ENCODE data around the gene CDK5RAP3. TPM values are rescaled to one million over a fixed set of nuclear protein-coding genes. Genes with fewer than 3 reads are reported as not detected.
"Not testable (repeated sequence)": the region's sequence is repeated elsewhere in the genome, so short reads cannot be mapped to it uniquely, and the experiment has no call there.

CDK5RAP3 gene
- total RNA-seq, 1 experiment from 2014 or later, result 74.2 TPM

- DNase-seq (ENCODE audit: low read depth), result no peak
Measured at GRCh38 chr17:47975189-47975822, 4.4 kb downstream of the CDK5RAP3 start.

DNA sequence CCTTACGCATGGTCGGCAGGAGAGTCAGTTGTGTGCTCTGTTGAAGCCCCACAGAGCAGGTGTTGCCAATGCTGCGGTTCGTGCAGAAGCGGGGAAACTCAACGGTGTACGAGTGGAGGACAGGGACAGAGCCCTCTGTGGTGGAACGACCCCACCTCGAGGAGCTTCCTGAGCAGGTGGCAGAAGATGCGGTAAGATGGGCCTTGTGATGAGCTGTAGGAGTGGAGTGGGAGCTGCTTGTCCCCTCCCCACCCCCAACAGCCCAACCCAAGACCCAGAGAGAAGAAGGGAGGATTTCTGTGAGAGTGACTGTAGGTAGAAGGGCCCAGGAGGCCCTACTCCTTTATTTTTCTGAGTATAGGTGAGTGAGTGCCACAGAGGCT, 4.9 kb downstream of the CDK5RAP3 start:
- no peak for DNase-seq (ENCODE audit: low read depth)

DNA sequence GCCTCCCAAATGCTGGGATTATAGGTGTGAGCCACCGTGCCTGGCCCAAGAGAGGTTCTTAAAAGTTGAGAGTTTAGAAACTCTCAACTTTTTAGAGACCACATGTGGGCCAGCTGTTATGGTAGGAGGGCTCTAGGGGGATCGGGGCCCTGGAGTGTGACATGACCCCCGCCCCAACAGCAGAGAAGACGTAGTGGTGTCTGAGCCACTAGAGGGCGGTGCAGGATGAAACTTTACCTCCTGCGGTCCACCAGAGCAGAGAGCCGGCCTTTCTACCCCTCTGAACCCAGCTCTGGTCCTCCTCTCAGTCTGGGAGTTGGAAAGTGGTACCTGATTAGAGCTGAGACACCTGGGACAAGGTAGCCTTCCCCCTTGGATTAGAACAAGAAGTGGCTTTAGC, 7.4 kb downstream of the CDK5RAP3 start:
- peak; percentile 49 for DNase-seq (ENCODE audit: low read depth)

DNA sequence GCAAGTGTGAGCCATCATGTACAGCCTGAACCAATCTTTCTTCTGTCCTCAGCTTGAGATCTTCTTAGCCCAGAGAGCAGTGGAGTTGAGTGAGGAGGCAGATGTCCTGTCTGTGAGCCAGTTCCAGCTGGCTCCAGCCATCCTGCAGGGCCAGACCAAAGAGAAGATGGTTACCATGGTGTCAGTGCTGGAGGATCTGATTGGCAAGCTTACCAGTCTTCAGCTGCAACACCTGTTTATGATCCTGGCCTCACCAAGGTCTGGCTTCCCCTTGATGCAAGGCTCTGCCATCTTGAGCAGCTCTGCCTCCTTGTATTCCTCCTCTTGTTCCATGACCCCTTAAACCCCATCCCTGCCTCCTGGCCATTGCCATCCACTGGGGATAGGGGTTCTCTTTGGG, 9.6 kb downstream of the CDK5RAP3 start:
- DNase-seq (ENCODE audit: low read depth), result no peak

DNA sequence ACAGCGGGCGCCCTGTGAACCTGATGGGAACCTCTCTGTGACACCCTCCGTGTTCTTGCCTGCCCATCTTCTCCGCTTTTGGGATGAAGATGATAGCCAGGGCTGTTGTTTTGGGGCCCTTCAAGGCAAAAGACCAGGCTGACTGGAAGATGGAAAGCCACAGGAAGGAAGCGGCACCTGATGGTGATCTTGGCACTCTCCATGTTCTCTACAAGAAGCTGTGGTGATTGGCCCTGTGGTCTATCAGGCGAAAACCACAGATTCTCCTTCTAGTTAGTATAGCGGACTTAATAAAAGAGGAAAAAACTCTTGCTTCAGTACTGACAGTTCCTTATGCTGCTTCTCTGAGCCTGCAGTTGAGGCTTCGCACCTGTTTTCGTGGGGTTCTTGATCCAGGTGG, 10.5 kb downstream of the CDK5RAP3 start:
- DNase-seq (ENCODE audit: low read depth), result no peak

GRCh38 chr17:47982091-47982617, 11.2 kb downstream of the CDK5RAP3 start:
- no peak for DNase-seq (ENCODE audit: low read depth)

GRCh38 chr17:47982645-47983390, 11.9 kb downstream of the CDK5RAP3 start:
- no peak for DNase-seq (ENCODE audit: low read depth)

- DNase-seq (ENCODE audit: low read depth), result no peak
Measured at GRCh38 chr17:47983492-47984223, 12.7 kb downstream of the CDK5RAP3 start.

- DNase-seq (ENCODE audit: low read depth), result no peak
Measured at GRCh38 chr17:47986520-47986919, 15.6 kb downstream of the CDK5RAP3 start.

DNA sequence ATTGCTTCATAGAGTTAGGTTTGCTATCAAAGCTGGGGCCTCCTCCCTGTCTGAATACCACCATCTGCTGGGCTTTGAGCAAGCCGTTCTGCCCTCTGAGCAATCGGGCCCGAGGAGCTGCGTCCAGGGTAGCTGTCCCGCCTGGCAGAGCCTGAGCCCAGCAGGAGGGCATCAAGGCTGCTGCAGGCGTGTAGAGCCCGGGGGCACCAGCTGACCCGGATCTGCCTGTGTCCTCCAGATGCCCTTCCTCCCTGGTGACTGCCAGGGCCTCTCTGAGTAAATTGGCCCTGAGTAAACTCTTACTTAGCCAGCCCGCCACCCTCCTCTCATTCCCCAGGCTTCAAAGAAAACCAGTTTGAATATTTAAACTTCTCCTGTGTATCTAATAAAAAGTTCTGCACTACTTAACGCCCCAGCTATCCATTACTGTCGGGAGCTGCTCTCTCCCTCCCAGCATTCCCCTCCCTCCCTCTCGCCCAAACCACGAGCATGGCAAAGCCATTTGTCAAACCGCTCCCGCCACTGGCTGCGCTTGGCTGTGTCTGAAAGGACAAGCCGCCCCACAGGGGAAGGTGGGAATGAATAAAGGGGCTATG, 16.4 kb downstream of the CDK5RAP3 start:
- peak; percentile 48 for DNase-seq (ENCODE audit: low read depth)

GRCh38 chr17:47988445-47988844, 17.5 kb downstream of the CDK5RAP3 start:
- not testable (repeated sequence) for DNase-seq (ENCODE audit: low read depth)

DNA sequence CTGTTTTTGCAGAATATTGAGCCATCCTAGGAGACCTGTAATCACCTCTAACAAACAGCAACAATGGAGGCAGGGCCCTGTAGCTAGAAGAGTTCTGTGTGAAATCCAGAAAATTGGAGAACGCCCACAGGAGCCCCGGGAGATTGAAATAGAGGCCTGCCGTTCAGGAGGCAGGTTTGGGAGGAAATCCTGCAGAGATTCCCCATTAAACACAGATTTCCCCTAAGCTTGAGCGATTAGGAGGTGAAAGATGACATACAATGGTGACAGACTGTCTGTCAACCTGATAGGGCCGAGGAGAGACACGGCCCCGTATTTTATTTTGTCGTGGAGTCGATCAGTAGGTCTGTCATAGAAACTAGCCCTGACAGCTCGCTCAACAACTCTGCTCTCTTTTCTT, 18.2 kb downstream of the CDK5RAP3 start:
- DNase-seq (ENCODE audit: low read depth), result no peak

DNA sequence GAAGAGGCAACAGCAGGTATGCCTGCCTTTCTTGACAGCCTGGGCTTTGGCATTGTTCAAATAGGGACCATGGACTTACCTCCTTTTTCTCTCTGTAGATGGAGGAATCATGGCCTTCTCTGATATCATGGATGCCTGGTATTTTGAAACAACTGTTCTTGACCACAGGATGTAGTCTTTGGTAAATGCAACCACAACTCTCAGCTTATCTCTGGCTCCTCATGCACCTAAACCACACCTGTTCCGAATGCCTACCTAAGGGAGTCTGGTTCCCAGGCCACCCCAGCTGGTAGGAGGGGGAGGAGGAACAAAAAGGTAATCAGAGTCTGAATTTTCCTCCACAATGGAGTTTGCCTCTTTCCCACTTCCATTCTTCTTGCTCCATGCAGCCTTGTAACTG, 18.8 kb downstream of the CDK5RAP3 start:
- DNase-seq (ENCODE audit: low read depth), result no peak

- no peak for DNase-seq (ENCODE audit: low read depth)
Measured at GRCh38 chr17:47990962-47991731, 20.2 kb downstream of the CDK5RAP3 start.

GRCh38 chr17:47992216-47992615, 21.3 kb downstream of the CDK5RAP3 start:
- no peak for DNase-seq (ENCODE audit: low read depth)

DNA sequence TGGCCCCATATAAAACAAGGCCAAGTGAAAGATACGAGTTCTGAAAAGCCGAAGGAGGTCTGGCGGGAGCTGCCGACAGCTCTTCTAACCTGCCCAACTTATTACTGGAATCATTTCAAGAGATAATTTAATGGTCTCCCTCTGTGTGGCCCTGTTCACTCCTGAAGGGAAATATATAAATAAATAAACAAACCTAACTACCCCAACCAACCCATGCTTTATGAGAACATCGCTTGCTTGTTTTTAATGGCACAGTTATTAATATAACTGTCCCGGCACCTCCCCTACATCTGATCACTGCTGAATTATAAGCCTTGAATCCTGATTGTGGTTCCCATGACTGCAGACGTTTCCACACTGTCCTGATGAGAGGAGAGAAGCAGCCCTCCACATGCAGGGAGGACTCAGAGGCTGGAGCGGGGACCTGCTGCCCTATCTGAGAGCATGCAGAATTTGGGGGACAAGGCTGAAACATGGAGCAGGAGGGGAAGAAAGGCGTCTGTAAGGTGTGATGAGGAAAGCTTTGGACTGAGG, 22.2 kb downstream of the CDK5RAP3 start:
- no peak for DNase-seq (ENCODE audit: low read depth)

DNA sequence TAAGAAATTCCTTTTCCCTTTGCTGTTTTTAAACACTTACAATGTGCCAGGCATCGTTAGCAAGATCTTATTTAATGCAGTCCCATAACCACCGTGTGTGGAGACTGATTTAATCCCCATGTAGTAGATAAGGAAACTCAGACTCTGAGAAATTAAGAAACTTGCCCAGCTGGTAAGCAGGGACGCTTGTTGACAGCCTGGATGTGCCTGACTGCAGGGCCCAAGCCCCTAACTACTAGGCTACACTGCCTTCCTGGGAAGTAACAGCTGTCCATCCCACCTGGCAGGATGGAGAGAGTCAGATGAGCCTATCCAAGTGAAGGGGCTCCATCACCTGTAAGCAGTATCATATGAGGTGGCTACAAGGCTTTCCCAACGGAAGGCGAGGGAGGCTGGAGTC, 23.1 kb downstream of the CDK5RAP3 start:
- no peak for DNase-seq (ENCODE audit: low read depth)

GRCh38 chr17:47994724-47995123, 23.8 kb downstream of the CDK5RAP3 start:
- no peak for DNase-seq (ENCODE audit: low read depth)

DNA sequence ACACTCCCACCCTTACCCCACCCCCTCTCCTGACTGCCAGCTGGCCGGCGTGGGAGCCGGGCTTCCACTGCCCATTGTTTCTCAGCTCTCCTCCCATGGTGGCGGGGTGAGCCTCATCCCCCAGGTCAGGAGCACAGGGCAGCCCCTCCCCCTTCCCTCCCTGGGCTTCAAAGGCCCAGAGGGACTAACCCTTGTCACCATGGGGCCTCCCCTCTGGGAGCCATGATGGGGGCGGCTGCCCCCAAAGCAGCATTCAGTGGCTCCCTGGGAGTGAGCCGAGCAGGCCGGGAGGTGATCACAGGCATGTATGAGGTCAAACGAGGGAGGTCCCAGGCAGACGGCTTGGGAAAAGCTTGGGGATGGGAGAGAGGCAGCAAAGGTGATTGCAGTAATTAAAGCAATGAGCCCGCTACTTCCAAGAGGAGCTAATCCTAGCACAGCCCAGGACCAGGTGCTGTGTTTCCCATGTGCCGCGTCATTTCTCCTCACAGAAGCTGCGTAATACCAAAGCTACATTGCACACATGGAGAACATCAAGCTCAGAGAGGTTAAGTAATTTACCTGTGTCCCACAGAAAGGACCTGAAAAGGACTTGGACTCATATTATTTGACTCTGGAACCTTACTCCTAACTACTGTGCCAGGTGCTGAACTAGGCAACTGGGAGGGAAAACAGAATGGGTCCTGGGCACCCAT, 24.5 kb downstream of the CDK5RAP3 start:
- DNase-seq (ENCODE audit: low read depth), result no peak

DNA sequence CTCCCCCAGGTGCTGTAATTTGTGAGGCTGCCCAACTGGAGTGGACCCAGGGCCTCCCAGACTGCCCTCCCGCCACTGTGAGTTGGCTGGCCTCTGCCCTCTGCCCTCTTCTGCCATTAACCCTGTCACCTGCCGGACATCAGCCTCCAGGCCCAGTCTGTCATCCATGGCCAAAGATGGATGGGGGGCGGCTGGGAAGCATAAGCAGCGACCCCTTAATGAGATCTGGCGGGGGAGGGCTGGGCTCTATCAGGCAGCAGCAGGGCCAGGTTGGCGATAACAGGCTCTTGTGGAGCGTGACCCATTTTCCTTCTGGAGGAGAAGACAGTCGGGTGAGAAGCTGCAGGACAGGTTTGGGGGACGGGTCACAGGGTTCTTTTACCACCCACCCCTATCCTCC, 25.3 kb downstream of the CDK5RAP3 start:
- DNase-seq (ENCODE audit: low read depth), result no peak

GRCh38 chr17:47997586-47997985, 26.7 kb downstream of the CDK5RAP3 start:
- DNase-seq (ENCODE audit: low read depth), result no peak

Measured in Daoy (cell line).